ENCODE measurements around the gene IL12RB2. TPM values are rescaled to one million over a fixed set of nuclear protein-coding genes. Genes with fewer than 3 reads are reported as not detected.

The IL12RB2 gene
- total RNA-seq, 1 experiment from 2014 or later = 0.22 TPM

DNA sequence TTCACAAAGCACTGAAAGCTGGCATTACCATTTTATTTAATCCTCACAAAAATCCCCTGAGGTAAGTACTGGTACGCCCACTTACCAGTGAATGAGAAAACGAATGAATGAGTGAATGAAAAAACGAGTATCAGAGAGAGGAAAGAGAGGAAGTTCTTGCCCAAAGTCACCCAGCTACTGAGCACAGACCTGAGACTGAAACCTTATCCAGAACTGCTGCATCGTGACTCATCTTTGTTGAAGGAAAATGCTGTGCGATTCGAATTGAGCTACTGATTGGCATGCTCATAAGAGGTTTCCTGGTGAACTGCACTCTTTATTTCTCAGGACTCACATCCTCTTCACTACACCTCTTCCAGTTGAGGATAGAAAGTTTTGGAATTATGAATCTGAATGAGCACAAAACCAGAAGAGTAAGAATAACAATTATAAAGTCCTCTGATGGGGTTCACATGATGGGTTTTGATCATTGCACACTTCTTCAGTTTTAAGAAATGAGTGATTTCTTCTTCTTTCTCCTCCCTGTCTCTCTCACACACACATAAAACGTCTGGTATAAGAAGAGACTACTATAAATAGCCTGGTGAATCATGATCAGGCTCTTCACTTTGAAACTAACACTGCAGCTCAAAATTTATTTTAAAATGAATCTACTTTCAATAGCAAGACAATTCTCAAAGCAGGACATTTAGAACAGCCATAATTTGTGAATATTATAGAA is 32.1 kb downstream of the IL12RB2 start (continued):
- TF ChIP-seq, protein P1, sequence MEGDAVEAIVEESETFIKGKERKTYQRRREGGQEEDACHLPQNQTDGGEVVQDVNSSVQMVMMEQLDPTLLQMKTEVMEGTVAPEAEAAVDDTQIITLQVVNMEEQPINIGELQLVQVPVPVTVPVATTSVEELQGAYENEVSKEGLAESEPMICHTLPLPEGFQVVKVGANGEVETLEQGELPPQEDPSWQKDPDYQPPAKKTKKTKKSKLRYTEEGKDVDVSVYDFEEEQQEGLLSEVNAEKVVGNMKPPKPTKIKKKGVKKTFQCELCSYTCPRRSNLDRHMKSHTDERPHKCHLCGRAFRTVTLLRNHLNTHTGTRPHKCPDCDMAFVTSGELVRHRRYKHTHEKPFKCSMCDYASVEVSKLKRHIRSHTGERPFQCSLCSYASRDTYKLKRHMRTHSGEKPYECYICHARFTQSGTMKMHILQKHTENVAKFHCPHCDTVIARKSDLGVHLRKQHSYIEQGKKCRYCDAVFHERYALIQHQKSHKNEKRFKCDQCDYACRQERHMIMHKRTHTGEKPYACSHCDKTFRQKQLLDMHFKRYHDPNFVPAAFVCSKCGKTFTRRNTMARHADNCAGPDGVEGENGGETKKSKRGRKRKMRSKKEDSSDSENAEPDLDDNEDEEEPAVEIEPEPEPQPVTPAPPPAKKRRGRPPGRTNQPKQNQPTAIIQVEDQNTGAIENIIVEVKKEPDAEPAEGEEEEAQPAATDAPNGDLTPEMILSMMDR (IDR thresholded peaks at IDR 0.05 in 2 of 3, conservative IDR thresholded peaks at IDR 0.05 in 1 of 3; ENCODE audit: borderline replicate concordance in 1 of 3, insufficient read depth in 1 of 3, low read depth in 2 of 3, low read length in 2 of 3) = no peak
- TF ChIP-seq CEBPB (IDR thresholded peaks at IDR 0.05; ENCODE audit: low read depth) = no peak
- no peak for TF ChIP-seq FOSL1 (IDR thresholded peaks at IDR 0.05; ENCODE audit: low read depth)
- TF ChIP-seq POLR2A (IDR thresholded peaks at IDR 0.05; ENCODE audit: borderline replicate concordance, extremely low read depth, insufficient read depth, insufficient read length) = no peak

DNA sequence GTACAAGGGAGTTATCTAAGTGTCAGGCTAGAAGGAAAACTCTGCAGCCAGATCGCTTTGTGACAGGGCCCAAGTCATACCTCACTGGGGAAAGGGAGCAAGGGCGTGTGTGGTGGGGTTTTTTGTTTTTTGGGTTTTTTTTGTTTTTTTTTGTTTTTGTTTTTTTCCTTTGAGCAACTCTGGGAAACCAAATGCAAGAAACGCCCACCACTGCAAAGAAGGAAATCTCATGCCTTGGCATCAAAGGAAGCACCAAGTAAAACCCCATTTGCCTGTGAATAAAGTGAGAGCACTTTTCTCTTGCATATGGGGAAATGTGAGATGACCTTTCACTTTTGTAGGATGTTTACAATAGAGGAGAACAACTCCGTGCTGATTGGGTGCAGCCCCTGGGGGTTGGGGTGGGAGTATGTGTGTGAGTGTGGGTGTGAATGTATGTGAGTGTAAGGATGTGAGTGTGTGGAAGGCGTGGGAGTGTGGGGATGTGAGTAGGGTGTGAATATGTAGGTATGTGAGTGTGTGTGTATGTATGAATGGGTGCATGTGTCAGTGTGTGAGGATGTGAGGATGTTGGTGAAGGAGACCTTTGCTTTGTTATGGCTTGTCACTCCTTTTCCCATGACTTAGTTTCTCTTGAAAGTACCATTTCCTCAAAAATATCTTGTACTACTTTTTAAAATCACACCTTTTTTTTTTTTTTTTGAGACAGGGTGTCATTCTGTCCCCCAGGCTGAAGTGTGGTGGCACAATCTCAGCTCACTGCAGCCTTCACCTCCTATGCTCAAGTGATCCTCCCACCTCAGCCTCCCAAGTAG is 34.6 kb downstream of the IL12RB2 start:
- H3K9me3 ChIP-seq (ENCODE audit: control insufficient read depth in 1 of 2, insufficient read depth in 1 of 2, low read depth in 1 of 2, low read length in 2 of 2) = no peaks in the 10 kb centered on the region
- ATAC-seq (no peak), DNase-seq (ENCODE audit: low read depth, low spot score) (no peak)
- H3K4me2 ChIP-seq (ENCODE audit: low read length) = no peak overlapping the region
- no peak overlapping the region for H3K27ac ChIP-seq (ENCODE audit: low read depth, low read length)
- no peak overlapping the region for H3K4me3 ChIP-seq (replicated peaks in 1 of 2; ENCODE audit: low read depth in 1 of 2, low read length in 2 of 2)
- no peaks in the 10 kb centered on the region for H3K27me3 ChIP-seq (ENCODE audit: insufficient read depth, low read length)
- H3K79me2 ChIP-seq (ENCODE audit: insufficient read depth, low read length) = no peaks in the 10 kb centered on the region
- BruUV-seq (replicated peaks) = no TSS peak
- no peaks in the 10 kb centered on the region for H4K20me1 ChIP-seq (ENCODE audit: insufficient read depth)
- H3K9me2 ChIP-seq (ENCODE audit: insufficient read depth) = no peaks in the 10 kb centered on the region
- RAD21 ChIA-PET (ENCODE audit: low non-redundant PET in 1 of 2, low total read pairs in 2 of 2, uncharacterized antibody in 2 of 2, unreplicated experiment in 2 of 2) = no interaction called here
- peaks cover 0 to 11% of the 10 kb centered on the region in 2 experiments; a peak in 2 of 4 replicates for H3K4me1 ChIP-seq (ENCODE audit: control insufficient read depth in 1 of 2, insufficient read depth in 2 of 2, low read length in 2 of 2)
- no peak overlapping the region for H2AFZ ChIP-seq (ENCODE audit: low read depth, low read length, poor library complexity, severe bottlenecking)
- CTCF ChIA-PET = no interaction called here
- H3K36me3 ChIP-seq (ENCODE audit: control insufficient read depth in 1 of 2, insufficient read depth in 2 of 2, low read length in 2 of 2) = no peaks in the 10 kb centered on the region
- H3K9ac ChIP-seq (ENCODE audit: low read length) = no peak overlapping the region
- POLR2A ChIA-PET = no interaction called here
- intact Hi-C loops (cut with micrococcal nuclease) = no loop called here
- TF ChIP-seq, protein P2, sequence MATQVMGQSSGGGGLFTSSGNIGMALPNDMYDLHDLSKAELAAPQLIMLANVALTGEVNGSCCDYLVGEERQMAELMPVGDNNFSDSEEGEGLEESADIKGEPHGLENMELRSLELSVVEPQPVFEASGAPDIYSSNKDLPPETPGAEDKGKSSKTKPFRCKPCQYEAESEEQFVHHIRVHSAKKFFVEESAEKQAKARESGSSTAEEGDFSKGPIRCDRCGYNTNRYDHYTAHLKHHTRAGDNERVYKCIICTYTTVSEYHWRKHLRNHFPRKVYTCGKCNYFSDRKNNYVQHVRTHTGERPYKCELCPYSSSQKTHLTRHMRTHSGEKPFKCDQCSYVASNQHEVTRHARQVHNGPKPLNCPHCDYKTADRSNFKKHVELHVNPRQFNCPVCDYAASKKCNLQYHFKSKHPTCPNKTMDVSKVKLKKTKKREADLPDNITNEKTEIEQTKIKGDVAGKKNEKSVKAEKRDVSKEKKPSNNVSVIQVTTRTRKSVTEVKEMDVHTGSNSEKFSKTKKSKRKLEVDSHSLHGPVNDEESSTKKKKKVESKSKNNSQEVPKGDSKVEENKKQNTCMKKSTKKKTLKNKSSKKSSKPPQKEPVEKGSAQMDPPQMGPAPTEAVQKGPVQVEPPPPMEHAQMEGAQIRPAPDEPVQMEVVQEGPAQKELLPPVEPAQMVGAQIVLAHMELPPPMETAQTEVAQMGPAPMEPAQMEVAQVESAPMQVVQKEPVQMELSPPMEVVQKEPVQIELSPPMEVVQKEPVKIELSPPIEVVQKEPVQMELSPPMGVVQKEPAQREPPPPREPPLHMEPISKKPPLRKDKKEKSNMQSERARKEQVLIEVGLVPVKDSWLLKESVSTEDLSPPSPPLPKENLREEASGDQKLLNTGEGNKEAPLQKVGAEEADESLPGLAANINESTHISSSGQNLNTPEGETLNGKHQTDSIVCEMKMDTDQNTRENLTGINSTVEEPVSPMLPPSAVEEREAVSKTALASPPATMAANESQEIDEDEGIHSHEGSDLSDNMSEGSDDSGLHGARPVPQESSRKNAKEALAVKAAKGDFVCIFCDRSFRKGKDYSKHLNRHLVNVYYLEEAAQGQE (IDR thresholded peaks at IDR 0.05; ENCODE audit: low read depth) = no peak
- TF ChIP-seq EGR1 (IDR thresholded peaks at IDR 0.05; ENCODE audit: low read depth) (no peak), YY1 (IDR thresholded peaks at IDR 0.05; ENCODE audit: extremely low read depth, insufficient replicate concordance, low read depth, low read length) (no peak), SP1 (IDR thresholded peaks at IDR 0.05; ENCODE audit: low read depth) (no peak)
